GM15510 (cell line): ENCODE data around the gene POU4F2.

Experiments
- POLR2A ChIP-seq: IDR thresholded peaks from 3 replicates; pipeline ENCODE4 v1.6.1; 2011; ENCODE audit warnings: borderline replicate concordance; ENCODE audit not compliant: insufficient read length; ENCODE audit errors: extremely low read depth

The POU4F2 gene

GRCh38 chr4:146647615-146648460, 9.1 kb downstream of the POU4F2 start:
- TF ChIP-seq POLR2A: no peak

DNA sequence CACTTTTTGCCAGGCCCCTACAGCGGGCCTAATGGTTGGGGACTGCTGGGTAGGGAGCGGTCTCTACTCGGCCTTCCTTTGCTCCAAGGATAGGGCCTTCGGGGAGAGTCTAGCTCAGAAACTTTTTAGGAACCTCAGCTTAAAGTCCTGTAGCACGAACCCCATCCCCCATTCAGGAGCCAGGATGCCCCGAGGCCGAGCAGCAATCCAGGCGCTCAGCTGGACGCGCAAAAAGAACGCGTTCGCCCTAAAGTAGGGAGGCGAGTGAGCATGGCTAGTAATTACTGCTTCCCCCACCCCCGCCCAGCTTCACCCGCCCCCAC, 9.7 kb downstream of the POU4F2 start:
- no peak for TF ChIP-seq POLR2A

GRCh38 chr4:146649232-146649631, 10.5 kb downstream of the POU4F2 start:
- TF ChIP-seq POLR2A: no peak

DNA sequence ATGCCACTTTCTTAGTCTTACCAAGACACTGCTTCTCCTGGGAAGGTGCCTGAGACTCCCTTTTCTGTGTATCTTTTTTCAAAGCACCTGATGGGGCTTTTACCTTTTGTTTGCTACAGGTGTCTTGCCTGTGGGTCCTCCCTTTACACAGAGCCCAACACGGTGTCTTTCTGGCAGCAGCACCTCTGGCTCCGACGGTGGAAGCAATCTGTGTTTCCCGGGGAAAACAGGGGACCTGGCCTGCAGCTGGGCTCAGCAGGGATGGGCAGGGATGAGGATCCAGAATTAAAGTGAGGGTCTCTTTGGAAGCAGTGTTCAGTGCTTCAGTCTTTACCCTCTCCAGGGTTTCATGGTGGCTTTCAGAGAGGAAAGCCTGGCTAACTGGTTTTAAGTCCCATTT, 11.3 kb downstream of the POU4F2 start:
- no peak for TF ChIP-seq POLR2A

GRCh38 chr4:146654687-146655520, 16.2 kb downstream of the POU4F2 start:
- no peak for TF ChIP-seq POLR2A

DNA sequence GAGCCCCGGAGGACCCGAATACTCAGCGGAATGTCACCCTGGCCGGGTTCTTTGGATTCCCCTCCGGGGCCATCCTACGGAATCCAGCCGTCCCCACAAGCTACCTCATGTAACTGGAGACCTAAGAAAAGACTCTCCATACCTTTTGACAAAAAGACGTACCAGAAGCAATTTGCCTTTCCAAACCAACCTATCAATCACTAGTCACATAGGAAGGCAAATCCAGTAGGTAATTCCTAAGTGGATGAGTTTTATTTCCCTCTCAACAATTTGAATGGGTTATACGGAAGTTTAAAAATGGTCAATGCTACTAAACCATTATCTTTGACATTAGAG, 16.8 kb downstream of the POU4F2 start:
- no peak for TF ChIP-seq POLR2A

GRCh38 chr4:146661367-146661766, 22.7 kb downstream of the POU4F2 start:
- TF ChIP-seq POLR2A: no peak

- no peak for TF ChIP-seq POLR2A
Observed at GRCh38 chr4:146674829-146675570, 36.3 kb downstream of the POU4F2 start.
